HepG2 (cell line): Measurements from ENCODE around the gene IL16.

Experiments
- CTCF ChIP-seq: sonication (generic); formaldehyde crosslinking; IDR thresholded peaks from 2 replicates; pipeline ENCODE4 v1.5.0; 2020; ENCODE audit warnings: mild to moderate bottlenecking, missing genetic modification reagents, moderate library complexity
- KAT8 ChIP-seq: IDR thresholded peaks from 2 replicates; pipeline ENCODE4 v1.6.1; 2016; ENCODE audit warnings: missing genetic modification reagents, missing compliant biosample characterization
- MAX ChIP-seq: IDR thresholded peaks from 2 replicates; pipeline ENCODE4 v1.6.1; 2012; ENCODE audit warnings: inconsistent platforms
- MED1 ChIP-seq: sonication (generic); formaldehyde crosslinking; IDR thresholded peaks from 2 replicates; pipeline ENCODE4 v1.4.0; 2020; ENCODE audit warnings: missing genetic modification reagents
- RAD21 ChIP-seq: fragments of 450-650 bp; formaldehyde crosslinking; IDR thresholded peaks from 2 replicates; pipeline ENCODE4 v1.5.0; 2020; ENCODE audit warnings: mild to moderate bottlenecking
- SSRP1 ChIP-seq: IDR thresholded peaks from 2 replicates; pipeline ENCODE4 v1.6.1; 2016; ENCODE audit warnings: control low read depth
- TCF7L2 ChIP-seq: IDR thresholded peaks from 2 replicates; pipeline ENCODE4 v1.6.1; 2011; ENCODE audit warnings: mild to moderate bottlenecking, low read depth, low read length, moderate library complexity
- ZFAT ChIP-seq: sonication (generic); formaldehyde crosslinking; conservative IDR thresholded peaks from 2 replicates; pipeline ENCODE4 v1.8.1; 2023; ENCODE audit warnings: missing genetic modification reagents, inconsistent platforms
- ZNF292 ChIP-seq: sonication (generic); formaldehyde crosslinking; IDR thresholded peaks from 2 replicates; pipeline ENCODE4 v1.8.1; 2022; ENCODE audit warnings: mild to moderate bottlenecking, low read depth, missing genetic modification reagents, borderline replicate concordance
- ZNF567 ChIP-seq: sonication (generic); formaldehyde crosslinking; IDR thresholded peaks from 2 replicates; pipeline ENCODE4 v1.8.1; 2023; ENCODE audit warnings: mild to moderate bottlenecking, missing genetic modification reagents, borderline replicate concordance

- TF ChIP-seq ZNF292 (CRISPR knock-in tag), result no peak
- TF ChIP-seq MED1 (CRISPR knock-in tag), result no peak
- no peak for TF ChIP-seq MAX
- no peak for TF ChIP-seq KAT8 (CRISPR knock-in tag)
- no peak for TF ChIP-seq TCF7L2
- TF ChIP-seq ZFAT (CRISPR knock-in tag), result no peak
- no peak for TF ChIP-seq SSRP1 (CRISPR knock-in tag)
- no peak for TF ChIP-seq CTCF (CRISPR knock-in tag)
- TF ChIP-seq ZNF567 (CRISPR knock-in tag), result no peak
- no peak for TF ChIP-seq RAD21 (CRISPR knock-in tag)
Measured at GRCh38 chr15:81174792-81175327, 21.8 kb upstream of the IL16 start.
